ENCODE measurements around the gene TFIP11.

DNA sequence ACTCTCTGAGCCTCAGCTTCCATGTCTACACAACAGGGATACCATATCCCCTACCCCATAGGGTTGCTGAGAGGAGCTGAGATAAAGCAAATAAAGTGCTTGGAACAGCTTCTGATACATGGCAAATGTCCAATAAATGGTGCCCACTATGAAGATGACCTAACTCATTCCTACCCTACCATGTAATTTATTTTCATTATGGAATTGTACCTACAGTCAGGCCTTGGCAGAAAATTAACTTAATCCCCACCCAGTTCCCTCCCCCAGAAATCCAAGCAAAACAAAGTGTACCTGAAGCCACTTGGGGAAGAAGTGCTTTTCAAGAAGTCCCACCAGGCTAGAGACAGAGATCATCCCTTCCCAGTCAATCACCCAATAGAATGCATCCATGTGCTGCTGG is 17.8 kb downstream of the TFIP11 start:
- TF ChIP-seq SIX5 (IDR thresholded peaks at IDR 0.05; ENCODE audit: low read depth, low read length, severe bottlenecking) (no peak), POLR2A (IDR thresholded peaks at IDR 0.05; ENCODE audit: low read depth, low read length) (no peak), JUNB (IDR thresholded peaks at IDR 0.05) (no peak), WRNIP1 (IDR thresholded peaks at IDR 0.05; ENCODE audit: borderline replicate concordance, low read depth, low read length) (no peak), SMARCA5 (IDR thresholded peaks at IDR 0.05) (no peak), TARDBP (IDR thresholded peaks at IDR 0.05; ENCODE audit: borderline replicate concordance) (no peak), POLR2AphosphoS5 (IDR thresholded peaks at IDR 0.05; ENCODE audit: low read length) (no peak), NFYB (IDR thresholded peaks at IDR 0.05; ENCODE audit: insufficient read depth, low read depth, low read length) (no peak)
- TF ChIP-seq, protein P1, sequence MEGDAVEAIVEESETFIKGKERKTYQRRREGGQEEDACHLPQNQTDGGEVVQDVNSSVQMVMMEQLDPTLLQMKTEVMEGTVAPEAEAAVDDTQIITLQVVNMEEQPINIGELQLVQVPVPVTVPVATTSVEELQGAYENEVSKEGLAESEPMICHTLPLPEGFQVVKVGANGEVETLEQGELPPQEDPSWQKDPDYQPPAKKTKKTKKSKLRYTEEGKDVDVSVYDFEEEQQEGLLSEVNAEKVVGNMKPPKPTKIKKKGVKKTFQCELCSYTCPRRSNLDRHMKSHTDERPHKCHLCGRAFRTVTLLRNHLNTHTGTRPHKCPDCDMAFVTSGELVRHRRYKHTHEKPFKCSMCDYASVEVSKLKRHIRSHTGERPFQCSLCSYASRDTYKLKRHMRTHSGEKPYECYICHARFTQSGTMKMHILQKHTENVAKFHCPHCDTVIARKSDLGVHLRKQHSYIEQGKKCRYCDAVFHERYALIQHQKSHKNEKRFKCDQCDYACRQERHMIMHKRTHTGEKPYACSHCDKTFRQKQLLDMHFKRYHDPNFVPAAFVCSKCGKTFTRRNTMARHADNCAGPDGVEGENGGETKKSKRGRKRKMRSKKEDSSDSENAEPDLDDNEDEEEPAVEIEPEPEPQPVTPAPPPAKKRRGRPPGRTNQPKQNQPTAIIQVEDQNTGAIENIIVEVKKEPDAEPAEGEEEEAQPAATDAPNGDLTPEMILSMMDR (IDR thresholded peaks at IDR 0.05 in 2 of 3, conservative IDR thresholded peaks at IDR 0.05 in 1 of 3; ENCODE audit: control insufficient read depth in 2 of 3, extremely low read depth in 1 of 3, insufficient read depth in 1 of 3, low read depth in 3 of 3, low read length in 3 of 3) = no peak
- TF ChIP-seq, protein P2, sequence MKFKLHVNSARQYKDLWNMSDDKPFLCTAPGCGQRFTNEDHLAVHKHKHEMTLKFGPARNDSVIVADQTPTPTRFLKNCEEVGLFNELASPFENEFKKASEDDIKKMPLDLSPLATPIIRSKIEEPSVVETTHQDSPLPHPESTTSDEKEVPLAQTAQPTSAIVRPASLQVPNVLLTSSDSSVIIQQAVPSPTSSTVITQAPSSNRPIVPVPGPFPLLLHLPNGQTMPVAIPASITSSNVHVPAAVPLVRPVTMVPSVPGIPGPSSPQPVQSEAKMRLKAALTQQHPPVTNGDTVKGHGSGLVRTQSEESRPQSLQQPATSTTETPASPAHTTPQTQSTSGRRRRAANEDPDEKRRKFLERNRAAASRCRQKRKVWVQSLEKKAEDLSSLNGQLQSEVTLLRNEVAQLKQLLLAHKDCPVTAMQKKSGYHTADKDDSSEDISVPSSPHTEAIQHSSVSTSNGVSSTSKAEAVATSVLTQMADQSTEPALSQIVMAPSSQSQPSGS (IDR thresholded peaks at IDR 0.05; ENCODE audit: low read length) = no peak

All from GM12878 (cell line).